Measurements from ENCODE around the gene MIGA2.
"Not testable (repeated sequence)": the region's sequence is repeated elsewhere in the genome, so short reads cannot be mapped to it uniquely, and the experiment has no call there.

MIGA2 gene

GRCh38 chr9:129036241-129036922, at the start of gene MIGA2:
MIGA2 (plus strand) TSS chr9:129036626; CDS start chr9:129040595, 3,969 bp downstream.
- DNase-seq: peak; percentile 93

GRCh38 chr9:128986671-128987070, 49.8 kb upstream of the MIGA2 start:
- no peak for DNase-seq

- no peak for DNase-seq
Measured at GRCh38 chr9:128987805-128988204, 48.6 kb upstream of the MIGA2 start.

GRCh38 chr9:128992995-128993394, 43.4 kb upstream of the MIGA2 start:
- DNase-seq: no peak

GRCh38 chr9:128995791-128996190, 40.6 kb upstream of the MIGA2 start:
- no peak for DNase-seq

- no peak for DNase-seq
Measured at GRCh38 chr9:128998462-128998861, 38.0 kb upstream of the MIGA2 start.

- DNase-seq: no peak
Measured at GRCh38 chr9:128999581-129000206, 36.7 kb upstream of the MIGA2 start.

- DNase-seq: no peak
Measured at GRCh38 chr9:129001504-129002325, 34.7 kb upstream of the MIGA2 start.

- no peak for DNase-seq
Measured at GRCh38 chr9:129002992-129003391, 33.4 kb upstream of the MIGA2 start.

- DNase-seq: not testable (repeated sequence)
Measured at GRCh38 chr9:129004173-129004572, 32.3 kb upstream of the MIGA2 start.

- DNase-seq: no peak
Measured at GRCh38 chr9:129005336-129005997, 31.0 kb upstream of the MIGA2 start.

GRCh38 chr9:129006328-129007034, 29.9 kb upstream of the MIGA2 start:
- DNase-seq: peak; percentile 43

GRCh38 chr9:129007035-129007765, 29.2 kb upstream of the MIGA2 start:
- DNase-seq: no peak

- no peak for DNase-seq
Measured at GRCh38 chr9:129007766-129008468, 28.5 kb upstream of the MIGA2 start.

GRCh38 chr9:129008469-129008965, 27.9 kb upstream of the MIGA2 start:
- DNase-seq: no peak

GRCh38 chr9:129008986-129009583, 27.3 kb upstream of the MIGA2 start:
- no peak for DNase-seq

- no peak for DNase-seq
Measured at GRCh38 chr9:129009584-129010141, 26.8 kb upstream of the MIGA2 start.

GRCh38 chr9:129010267-129010975, 26.0 kb upstream of the MIGA2 start:
- no peak for DNase-seq

- DNase-seq: no peak
Measured at GRCh38 chr9:129011170-129011569, 25.3 kb upstream of the MIGA2 start.

Data from activated naive CD4-positive, alpha-beta T cell treated with anti-CD3 and anti-CD28 coated beads, Interleukin-2, amount 50 U/mL, for 16 hours (primary cell).